A549 (cell line): ENCODE data around the gene ABCC9. TPM values are rescaled to one million over a fixed set of nuclear protein-coding genes. Genes with fewer than 3 reads are reported as not detected.

Experiments
- ATAC-seq, 2 experiments: fragments of 200-7000 bp in 1 of 2; fragments of >200 bp in 1 of 2; cut with Nextera tagmentation in 1 of 2; cut with Tn5 transposase in 1 of 2; 3 replicates each; pipeline versions ENCODE4 v1.8.0 to v1.9.1; 2018 to 2020; ENCODE audit warnings: mild to moderate bottlenecking in 1 of 2, moderate library complexity in 1 of 2
- CTCF ChIA-PET: fragments of 300-600 bp; sonication (Branson Sonifier 250); formaldehyde crosslinking; extraction: SDS; loops from one replicate; lab custom pipeline; 2021; ENCODE audit warnings: antibody characterized with exemption, inconsistent platforms; lab: Yijun Ruan, JAX
- POLR2A ChIA-PET: fragments of 350-600 bp; formaldehyde crosslinking; extraction: SDS; loops from one replicate; lab custom pipeline; 2021; ENCODE audit warnings: antibody characterized with exemption, inconsistent platforms; lab: Yijun Ruan, JAX
- DNase-seq, 2 experiments: peaks; one replicate each; pipeline versions ENCODE4 v3.0.0 to v3.0.0-alpha.2; 2011 to 2016; ENCODE audit warnings: low read depth in 1 of 2, low spot score in 1 of 2
- FAIRE-seq: peaks from 2 replicates; lab custom pipeline; 2011; peaks lifted over from hg19 to GRCh38; lab: Jason Lieb, UNC
- H3K27ac ChIP-seq, 2 experiments: fragments of >200 bp; sonication (Bioruptor Twin); formaldehyde crosslinking; 3 replicates each; pipeline ENCODE4 v1.5.1; 2016 to 2017
- H3K4me1 ChIP-seq: fragments of >200 bp; sonication (Bioruptor Twin); formaldehyde crosslinking; 3 replicates; pipeline ENCODE4 v1.6.1; 2016
- H3K4me2 ChIP-seq: fragments of >200 bp; sonication (Bioruptor Twin); formaldehyde crosslinking; 3 replicates; pipeline ENCODE4 v1.6.1; 2016
- H3K4me3 ChIP-seq: fragments of >200 bp; sonication (Bioruptor Twin); formaldehyde crosslinking; 3 replicates; pipeline ENCODE4 v1.5.1; 2016
- H3K9me3 ChIP-seq: fragments of >200 bp; sonication (Bioruptor Twin); formaldehyde crosslinking; 3 replicates; pipeline ENCODE4 v1.6.1; 2016
- CBX2 ChIP-seq: fragments of 200-600 bp; sonication (generic); IDR thresholded peaks from 2 replicates; pipeline ENCODE4 v1.6.1; 2016; ENCODE audit warnings: low read depth, mild to moderate bottlenecking, borderline replicate concordance
- CTCF ChIP-seq: fragments of >200 bp; sonication (Bioruptor Twin); formaldehyde crosslinking; IDR thresholded peaks from 3 replicates; pipeline ENCODE4 v1.5.1; 2016
- FOXS1 ChIP-seq: fragments of 250-450 bp; sonication (Bioruptor Pico); IDR thresholded peaks from 2 replicates; pipeline ENCODE4 v1.5.0; 2020; ENCODE audit warnings: mild to moderate bottlenecking, moderate library complexity
- GATA3 ChIP-seq: IDR thresholded peaks from 2 replicates; pipeline ENCODE4 v1.6.1; 2012; ENCODE audit warnings: borderline replicate concordance
- JUNB ChIP-seq: fragments of >200 bp; sonication (Bioruptor Twin); formaldehyde crosslinking; IDR thresholded peaks from 2 replicates; pipeline ENCODE4 v1.6.1; 2016
- KDM1A ChIP-seq: fragments of 200-600 bp; sonication (generic); IDR thresholded peaks from 2 replicates; pipeline ENCODE4 v1.6.1; 2016; ENCODE audit warnings: low read depth, mild to moderate bottlenecking
- MAZ ChIP-seq: fragments of 150-350 bp; IDR thresholded peaks from 2 replicates; pipeline ENCODE4 v1.6.1; 2014; ENCODE audit warnings: antibody characterized with exemption, low read depth, low read length, borderline replicate concordance
- NR3C1 ChIP-seq: fragments of >200 bp; sonication (Bioruptor Twin); formaldehyde crosslinking; IDR thresholded peaks from 3 replicates; pipeline ENCODE4 v1.6.1; 2017
- RAD21 ChIP-seq, 2 experiments: fragments of >200 bp in 1 of 2; sonication (Bioruptor Twin) in 1 of 2; formaldehyde crosslinking in 1 of 2; IDR thresholded peaks in 1 of 2; conservative IDR thresholded peaks in 1 of 2; 2 replicates in 1 of 2; 3 replicates in 1 of 2; pipeline ENCODE4 v1.6.1; 2012 to 2018; ENCODE audit warnings: inconsistent platforms in 1 of 2
- REST ChIP-seq: fragments of 200-600 bp; sonication (generic); IDR thresholded peaks from 2 replicates; pipeline ENCODE4 v1.6.1; 2016; ENCODE audit warnings: antibody characterized with exemption, mild to moderate bottlenecking, moderate library complexity
- RFX5 ChIP-seq: fragments of 450-650 bp; IDR thresholded peaks from 2 replicates; pipeline ENCODE4 v1.7.1; 2014; ENCODE audit warnings: antibody characterized with exemption, mild to moderate bottlenecking, moderate library complexity
- SMC3 ChIP-seq: fragments of >200 bp; sonication (Bioruptor Twin); formaldehyde crosslinking; IDR thresholded peaks from 3 replicates; pipeline ENCODE4 v1.6.1; 2018; ENCODE audit warnings: inconsistent platforms
- WGBS: methylation state at CpG from one replicate; pipeline ENCODE4 v1.1.6; 2017; ENCODE audit errors: missing lambda C conversion rate; 5-methylcytosine and 5-hydroxymethylcytosine counted together
- polyA plus RNA-seq, 4 experiments: library from polyadenylated mRNA; depleted of rRNA in 3 of 4; stranded (reverse); fragments of >200 nt; fragmentation: RNase III in 1 of 4; extraction: RNeasy Plus Mini Kit Qiagen cat#74134 plus additional on column Dnase treatment in 1 of 4; gene quantifications; 2 replicates in 3 of 4; 3 replicates in 1 of 4; pipeline ENCODE4 v1.2.3, GENCODE V29; 2011 to 2017
- TF ChIP-seq, protein P1 (sequence below): fragments of >200 bp; sonication (Bioruptor Twin); formaldehyde crosslinking; IDR thresholded peaks from 2 replicates; pipeline ENCODE4 v1.6.1; 2016
- TF ChIP-seq, protein P2 (sequence below): IDR thresholded peaks from 2 replicates; pipeline ENCODE4 v1.6.1; 2012

ABCC9 gene
- polyA plus RNA-seq, 2 of the 4 experiments (the other 2 are of a cell fraction): 0.01 TPM; not detected in 1

DNA sequence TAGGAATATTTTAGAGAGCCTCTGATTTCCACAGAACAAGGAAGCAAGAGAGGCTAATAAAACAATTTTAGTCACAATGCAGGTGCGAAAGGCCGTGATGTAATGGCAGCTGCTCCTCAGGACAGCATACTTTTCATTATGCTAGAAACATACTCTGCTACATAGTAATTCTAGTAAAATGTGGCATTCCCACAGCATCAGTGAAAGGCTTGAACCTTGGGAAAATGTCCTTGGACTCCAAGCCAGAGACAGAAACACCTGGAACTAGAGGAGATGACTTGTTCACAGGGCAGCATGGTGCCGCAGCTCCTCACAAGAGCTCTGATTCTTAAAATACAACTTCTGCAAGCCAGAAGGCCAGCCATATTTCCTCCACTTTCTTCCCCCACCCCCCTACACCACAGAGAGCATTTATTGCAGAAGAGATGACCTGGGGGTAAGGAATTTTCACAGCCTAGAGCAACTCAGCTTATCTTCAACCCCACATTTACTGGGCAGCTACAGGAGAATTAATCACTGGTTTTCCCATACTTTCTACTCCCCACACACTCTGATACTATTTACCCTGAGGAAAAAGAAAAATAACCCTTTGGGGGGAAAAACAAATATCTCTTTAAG, 15.8 kb downstream of the ABCC9 start:
- WGBS: 60% methylated on average over 3 of the region's 3 CpGs
- H3K4me1 ChIP-seq: no peaks in the 10 kb centered on the region
- H3K4me3 ChIP-seq: no peak overlapping the region
- FAIRE-seq: no peak
- ChIA-PET POLR2A (no interaction called here), CTCF (interaction anchor here (1.1 kb wide), 1 partner anchor 15 kb away, joined by 4 read pairs; no protein-coding TSS in a partner anchor)
- TF ChIP-seq JUNB (no peak), FOXS1 (no peak), GATA3 (no peak), CBX2 (no peak)
- no peak for DNase-seq
- no peak for ATAC-seq
- no peaks in the 10 kb centered on the region for H3K9me3 ChIP-seq
- H3K27ac ChIP-seq: no peak overlapping the region
- H3K4me2 ChIP-seq: no peak overlapping the region

DNA sequence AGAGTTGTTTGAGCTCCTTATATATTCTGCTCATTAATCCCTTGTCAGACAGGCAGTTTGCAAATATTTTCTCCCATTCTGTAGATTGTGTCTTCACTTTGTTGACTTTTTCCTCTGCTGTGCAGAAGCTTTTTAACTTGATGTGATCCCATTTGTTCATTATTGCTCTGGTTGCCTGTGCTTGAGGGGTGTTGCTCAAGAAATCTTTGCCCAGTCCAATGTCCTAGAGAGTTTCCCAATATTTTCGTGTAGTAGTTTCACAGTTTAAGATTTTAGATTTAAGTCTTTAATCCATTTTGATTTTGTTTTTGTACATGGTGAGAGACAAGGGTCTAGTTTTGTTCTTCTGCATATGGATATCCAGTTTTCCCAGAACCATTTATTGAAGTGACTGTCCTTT, 19.8 kb downstream of the ABCC9 start:
- ChIA-PET POLR2A (no interaction called here), CTCF (no interaction called here)
- 3% methylated on average over 1 of the region's 1 CpG for WGBS

More for the DNA sequence above, 19.8 kb downstream of the ABCC9 start:
- ATAC-seq (no peak), FAIRE-seq (no peak), DNase-seq (no peak)
- Histone ChIP-seq H3K4me1 (no peaks in the 10 kb centered on the region), H3K4me2 (no peak overlapping the region), H3K27ac (no peak overlapping the region), H3K4me3 (no peak overlapping the region), H3K9me3 (no peaks in the 10 kb centered on the region)
- TF ChIP-seq CTCF (no peak), MAZ (no peak), REST (no peak), RFX5 (no peak), RAD21 (conservative IDR thresholded peaks at IDR 0.05 in 1 of 2, IDR thresholded peaks at IDR 0.05 in 1 of 2) (no peak), SMC3 (no peak), NR3C1 (no peak), KDM1A (no peak)
- TF ChIP-seq, protein P1, sequence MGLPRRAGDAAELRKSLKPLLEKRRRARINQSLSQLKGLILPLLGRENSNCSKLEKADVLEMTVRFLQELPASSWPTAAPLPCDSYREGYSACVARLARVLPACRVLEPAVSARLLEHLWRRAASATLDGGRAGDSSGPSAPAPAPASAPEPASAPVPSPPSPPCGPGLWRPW: no peak
- TF ChIP-seq, protein P2, sequence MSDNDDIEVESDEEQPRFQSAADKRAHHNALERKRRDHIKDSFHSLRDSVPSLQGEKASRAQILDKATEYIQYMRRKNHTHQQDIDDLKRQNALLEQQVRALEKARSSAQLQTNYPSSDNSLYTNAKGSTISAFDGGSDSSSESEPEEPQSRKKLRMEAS: no peak
